Measurements from ENCODE around the gene PLXNB2.
"Not testable (repeated sequence)": the region's sequence is repeated elsewhere in the genome, so short reads cannot be mapped to it uniquely, and the experiment has no call there.

PLXNB2 gene, protein sequence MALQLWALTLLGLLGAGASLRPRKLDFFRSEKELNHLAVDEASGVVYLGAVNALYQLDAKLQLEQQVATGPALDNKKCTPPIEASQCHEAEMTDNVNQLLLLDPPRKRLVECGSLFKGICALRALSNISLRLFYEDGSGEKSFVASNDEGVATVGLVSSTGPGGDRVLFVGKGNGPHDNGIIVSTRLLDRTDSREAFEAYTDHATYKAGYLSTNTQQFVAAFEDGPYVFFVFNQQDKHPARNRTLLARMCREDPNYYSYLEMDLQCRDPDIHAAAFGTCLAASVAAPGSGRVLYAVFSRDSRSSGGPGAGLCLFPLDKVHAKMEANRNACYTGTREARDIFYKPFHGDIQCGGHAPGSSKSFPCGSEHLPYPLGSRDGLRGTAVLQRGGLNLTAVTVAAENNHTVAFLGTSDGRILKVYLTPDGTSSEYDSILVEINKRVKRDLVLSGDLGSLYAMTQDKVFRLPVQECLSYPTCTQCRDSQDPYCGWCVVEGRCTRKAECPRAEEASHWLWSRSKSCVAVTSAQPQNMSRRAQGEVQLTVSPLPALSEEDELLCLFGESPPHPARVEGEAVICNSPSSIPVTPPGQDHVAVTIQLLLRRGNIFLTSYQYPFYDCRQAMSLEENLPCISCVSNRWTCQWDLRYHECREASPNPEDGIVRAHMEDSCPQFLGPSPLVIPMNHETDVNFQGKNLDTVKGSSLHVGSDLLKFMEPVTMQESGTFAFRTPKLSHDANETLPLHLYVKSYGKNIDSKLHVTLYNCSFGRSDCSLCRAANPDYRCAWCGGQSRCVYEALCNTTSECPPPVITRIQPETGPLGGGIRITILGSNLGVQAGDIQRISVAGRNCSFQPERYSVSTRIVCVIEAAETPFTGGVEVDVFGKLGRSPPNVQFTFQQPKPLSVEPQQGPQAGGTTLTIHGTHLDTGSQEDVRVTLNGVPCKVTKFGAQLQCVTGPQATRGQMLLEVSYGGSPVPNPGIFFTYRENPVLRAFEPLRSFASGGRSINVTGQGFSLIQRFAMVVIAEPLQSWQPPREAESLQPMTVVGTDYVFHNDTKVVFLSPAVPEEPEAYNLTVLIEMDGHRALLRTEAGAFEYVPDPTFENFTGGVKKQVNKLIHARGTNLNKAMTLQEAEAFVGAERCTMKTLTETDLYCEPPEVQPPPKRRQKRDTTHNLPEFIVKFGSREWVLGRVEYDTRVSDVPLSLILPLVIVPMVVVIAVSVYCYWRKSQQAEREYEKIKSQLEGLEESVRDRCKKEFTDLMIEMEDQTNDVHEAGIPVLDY (N-terminal part only)

DNA sequence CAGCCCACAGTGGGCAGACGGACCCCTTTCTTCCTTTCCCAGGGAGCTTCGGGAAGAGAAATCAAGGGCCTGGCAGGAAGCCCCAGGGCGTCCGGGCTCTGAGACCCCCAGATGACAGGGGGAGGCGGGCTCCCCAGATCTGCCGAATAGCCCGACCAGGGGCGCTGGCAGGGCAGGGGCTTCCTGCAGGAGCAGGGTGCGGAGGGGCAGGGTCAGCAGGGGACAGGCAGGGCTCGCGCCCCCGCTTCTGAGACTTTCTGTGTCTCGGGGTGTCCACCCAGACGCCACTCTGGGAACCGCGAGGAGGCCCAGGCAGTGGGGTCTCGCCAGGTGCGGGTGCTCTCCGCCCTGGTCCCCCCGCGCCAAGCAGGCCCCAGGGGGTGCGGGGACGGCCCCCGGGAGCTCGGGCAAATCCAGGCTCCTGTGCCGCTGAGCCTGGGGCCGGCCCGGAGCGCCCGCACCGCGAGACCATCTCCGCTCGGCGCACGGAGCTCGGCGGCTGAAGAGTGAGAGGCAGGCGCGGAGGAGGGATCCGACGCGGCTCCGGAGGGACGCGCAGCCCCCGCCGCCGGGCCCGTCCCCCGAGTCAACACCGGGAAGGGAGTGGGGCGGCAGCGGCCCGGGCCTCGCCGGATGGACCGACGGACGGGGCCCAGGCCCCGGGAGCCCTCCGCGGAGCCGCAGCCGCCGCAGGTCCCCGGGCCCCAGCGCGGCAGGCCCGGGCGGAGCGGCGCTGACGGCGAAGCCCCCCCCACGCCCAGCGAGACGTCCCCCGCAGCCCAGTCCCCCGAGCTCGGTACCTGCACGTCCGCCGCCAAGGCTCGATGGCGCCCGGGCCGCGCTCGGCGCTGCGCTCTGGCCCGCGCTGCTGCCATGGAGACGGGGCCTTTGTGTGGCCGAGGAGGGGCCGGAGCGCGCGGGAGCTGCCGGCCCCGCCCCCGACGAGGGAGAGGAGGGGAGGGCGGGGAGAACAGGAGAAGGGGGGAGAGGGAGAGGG lies at the start of gene PLXNB2:
TSS of gene PLXNB2 (minus strand) at position 894 of the 997 bp plus-strand sequence. CDS start 17,062 bp downstream, outside the sequence.
- DNase-seq: peak; percentile 87

DNA sequence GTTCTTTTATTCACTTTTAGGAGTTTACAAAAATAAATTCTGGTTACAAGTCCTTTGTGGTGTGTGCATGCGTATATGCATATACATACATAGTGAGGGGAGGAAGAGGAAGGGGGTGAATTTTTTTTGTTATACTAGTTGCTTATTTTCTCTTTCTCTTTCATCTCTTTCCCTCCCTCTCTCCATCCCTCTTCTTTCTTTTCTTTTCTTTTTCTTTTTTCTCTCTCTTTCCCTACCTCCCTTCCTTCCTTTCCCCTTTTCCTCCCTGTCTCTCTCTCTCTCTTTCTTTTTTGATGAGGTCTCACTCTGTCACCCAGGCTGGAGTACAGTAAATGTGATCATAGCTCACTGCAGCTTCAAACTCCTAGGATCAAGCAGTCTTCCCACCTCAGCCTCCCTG lies 49.8 kb upstream of the PLXNB2 start:
- no peak for DNase-seq

DNA sequence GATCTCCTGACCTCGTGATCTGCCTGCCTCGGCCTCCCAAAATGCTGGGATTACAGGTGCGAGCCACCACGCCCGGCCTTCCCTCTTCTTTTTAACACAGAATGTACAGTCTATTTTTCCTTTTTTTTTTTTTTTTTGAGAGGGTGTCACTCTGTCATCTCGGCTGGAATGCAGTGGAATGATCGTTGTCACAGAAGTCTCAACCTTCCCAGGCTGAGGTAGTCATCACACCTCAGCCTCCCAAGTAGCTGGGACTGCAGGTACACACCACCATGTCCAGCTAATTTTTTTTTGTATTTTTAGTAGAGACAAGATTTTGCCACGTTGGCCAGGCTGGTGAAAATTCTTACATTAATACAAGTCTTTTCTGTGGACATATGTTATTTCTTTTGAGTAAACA lies 48.7 kb upstream of the PLXNB2 start:
- no peak for DNase-seq

DNA sequence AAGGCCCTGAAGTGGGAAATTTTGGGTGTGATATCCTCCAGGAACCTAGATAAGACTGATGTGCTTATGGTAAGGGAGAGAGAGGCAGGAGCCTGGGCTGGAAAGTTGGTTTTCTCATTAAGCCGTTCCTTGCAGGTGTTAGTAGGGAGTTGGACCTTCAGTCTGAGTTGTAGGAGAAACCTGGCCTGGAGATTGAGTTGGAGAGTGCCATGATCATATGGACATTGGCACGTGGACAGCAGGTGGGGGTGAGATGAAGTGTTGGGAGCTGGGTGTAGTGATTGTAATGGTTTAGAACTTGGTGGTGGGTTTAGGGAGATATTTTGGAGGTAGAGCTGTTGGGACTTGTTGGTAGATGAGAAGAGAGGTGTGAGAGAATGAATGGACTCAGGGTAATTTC lies 40.6 kb upstream of the PLXNB2 start:
- no peak for DNase-seq

DNA sequence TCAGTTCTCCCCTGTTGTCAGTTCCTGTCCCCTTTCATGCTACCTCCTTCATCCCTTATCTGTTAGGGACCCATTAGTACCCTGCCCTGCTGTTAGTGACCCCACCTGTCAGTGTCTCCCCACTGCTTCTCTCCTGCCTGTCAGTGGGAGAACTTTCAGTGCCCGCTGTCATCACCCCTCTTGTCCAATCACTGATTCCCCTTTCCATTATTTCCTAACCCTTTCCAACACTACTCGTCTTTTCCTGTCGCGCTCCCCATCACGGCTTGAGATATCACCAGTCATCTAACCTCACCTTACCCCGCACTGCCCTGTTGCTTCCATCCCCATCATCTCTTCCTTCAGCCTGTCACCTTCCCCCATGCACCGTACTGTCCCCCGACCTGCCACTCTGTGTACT lies 39.7 kb upstream of the PLXNB2 start:
- no peak for DNase-seq

DNA sequence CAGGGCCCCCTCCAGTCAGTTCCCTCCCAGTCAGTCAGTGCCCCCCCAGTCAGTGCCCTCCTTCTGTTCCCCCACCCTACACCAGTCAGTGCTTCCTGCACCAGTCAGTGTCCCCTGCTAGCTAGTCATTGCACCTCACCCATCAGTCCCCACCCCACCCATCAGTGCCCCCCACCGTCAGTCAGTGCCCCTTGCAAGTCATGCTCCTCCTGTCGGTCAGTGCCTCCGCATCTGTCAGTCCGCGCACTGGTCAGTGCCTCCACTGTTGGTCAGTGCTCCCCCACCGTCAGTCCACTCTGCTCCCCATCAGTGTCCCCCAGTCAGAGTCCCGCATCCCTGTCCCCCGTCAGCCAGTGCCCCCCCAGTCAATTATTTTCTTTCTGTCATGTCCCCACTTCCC lies 39.0 kb upstream of the PLXNB2 start:
- DNase-seq: no peak

DNA sequence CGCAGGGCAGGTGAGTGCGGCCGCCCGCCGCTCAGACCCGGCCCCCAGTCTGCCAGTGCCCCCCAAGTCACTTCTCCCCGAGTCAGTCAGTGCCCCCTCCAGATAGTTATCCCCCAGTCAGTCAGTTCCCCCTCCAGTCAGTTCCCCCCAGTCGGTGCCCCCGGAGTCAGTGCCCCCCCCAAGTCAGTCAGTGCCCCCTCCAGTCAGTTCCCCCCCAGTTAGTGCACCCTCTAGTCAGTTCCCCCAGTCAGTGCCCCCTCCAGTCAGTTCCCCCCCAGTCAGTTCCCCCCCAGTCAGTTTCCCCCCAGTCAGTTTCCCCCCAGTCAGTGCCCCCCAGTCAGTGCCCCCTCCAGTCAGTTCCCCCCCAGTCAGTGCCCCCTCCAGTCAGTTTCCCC lies 36.1 kb upstream of the PLXNB2 start:
- no peak for DNase-seq

DNA sequence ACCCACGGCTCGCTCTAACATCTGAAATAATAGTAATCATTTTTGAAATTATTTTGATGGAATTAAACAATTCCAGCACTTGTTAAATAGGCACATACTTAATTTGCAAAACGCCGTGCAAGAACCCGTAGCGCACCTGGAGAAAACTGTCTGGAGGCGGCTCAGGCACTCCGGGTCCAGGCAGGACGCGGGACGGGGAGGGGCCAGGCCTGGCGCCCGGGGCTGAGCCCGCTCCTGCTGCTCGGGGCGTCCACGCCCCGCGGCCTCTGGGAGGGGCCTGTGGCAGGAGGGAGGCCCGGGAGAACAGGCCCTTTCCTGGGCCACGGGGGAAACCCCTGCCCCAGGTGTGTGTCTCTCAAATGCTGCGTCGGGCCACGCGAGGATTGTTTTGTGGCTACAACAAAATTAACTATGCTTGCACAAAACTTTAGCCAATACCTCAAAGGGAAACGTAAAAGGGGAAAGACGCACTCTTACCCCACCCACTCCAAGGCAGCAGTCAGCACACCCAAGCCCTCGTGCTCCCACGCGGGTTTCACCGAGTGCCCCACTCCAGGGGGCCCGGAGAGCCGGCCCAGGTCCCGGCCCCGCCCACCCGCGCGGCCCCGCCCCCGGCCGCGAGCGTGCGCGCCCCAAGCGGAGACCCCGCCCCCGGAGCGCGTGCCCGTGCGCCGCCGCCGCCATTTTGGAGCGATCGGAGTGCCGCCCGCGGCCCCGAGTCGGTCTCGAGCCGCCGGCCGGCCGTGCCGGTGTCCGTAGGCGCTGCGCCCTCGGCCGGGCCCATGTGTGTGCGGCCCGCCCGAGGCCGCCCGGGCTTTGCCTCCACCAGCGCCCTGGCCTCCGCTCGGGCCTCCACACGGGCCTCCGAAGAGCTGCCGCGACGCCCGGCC lies 35.5 kb upstream of the PLXNB2 start, which contains the start of gene PPP6R2:
TSS of gene PPP6R2 (plus strand) at position 677 of the 890 bp plus-strand sequence. CDS start 50,582 bp downstream, outside the sequence.
- DNase-seq: peak; percentile 76

DNA sequence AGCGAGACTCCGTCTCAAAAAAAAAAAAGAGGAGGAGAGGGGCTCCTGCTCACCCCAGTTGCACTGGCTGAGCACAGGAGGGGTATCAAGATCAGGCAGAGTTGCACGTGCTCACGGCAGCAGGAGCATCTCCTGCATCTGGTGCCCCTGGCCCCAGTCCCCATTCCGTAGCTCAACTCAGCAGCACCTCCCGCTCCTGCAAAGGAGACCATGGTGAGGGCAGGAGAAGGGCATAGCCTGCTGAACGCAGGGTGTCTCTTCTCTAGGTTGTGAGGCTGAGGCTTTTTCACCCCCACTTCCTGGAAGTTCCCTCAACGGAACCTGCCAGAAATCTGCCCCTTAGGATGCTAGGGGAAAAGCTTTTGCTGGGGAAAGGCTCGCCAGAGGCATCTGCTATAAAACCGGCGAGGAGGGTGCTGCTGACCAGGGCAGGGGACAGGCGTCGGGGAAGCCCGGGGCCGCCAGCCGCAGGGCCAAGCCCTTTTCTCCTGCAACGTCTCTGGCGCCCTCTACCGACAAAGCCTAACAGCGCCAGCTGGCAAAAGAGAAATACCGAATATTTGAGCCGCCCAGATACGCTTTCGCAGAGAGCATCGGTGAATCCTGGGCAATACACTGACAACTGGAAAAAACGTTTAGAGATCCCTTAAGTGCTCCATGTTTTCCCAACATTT lies 34.7 kb upstream of the PLXNB2 start:
- peak; percentile 90 for DNase-seq

DNA sequence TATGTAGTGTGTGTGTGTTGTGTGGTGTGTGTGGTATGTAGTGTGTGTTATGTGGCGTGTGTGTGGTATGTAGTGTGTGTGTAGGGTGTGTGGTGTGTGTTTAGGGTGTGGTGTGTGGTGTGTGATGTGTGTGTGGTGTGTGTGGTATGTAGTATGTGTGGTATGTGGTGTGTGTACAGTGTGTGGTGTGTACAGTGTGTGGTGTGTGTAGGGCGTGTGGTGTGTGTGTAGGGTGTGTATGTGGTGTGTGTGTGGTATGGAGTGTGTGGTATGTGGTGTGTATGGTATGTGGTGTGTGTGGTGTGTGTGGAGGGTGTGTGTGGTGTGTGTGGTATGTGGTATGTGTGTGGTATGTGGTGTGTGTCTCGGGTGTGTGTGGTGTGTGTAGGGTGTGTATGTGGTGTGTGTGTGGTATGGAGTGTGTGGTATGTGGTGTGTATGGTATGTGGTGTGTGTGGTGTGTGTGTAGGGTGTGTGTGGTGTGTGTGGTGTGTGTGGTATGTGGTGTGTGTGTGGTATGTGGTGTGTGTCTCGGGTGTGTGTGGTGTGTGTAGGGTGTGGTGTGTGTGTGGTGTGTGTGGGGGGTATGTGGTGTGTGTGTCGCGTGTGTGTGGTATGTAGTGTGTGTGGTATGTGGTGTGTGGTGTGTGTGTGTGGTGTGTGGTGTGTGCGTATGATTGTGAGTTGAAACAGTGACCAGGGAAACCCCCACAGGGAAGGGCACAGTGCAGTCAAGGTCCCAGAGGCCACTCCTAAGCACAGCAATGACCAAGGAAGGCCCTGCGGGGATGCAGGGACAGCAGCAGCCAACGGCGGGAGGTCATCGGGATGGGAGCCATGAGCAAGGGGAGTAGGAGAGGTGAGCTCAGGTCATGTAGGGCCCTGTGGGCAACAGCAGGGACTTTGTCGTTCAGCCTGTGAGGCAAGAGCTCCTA lies 32.8 kb upstream of the PLXNB2 start:
- DNase-seq: no peak

DNA sequence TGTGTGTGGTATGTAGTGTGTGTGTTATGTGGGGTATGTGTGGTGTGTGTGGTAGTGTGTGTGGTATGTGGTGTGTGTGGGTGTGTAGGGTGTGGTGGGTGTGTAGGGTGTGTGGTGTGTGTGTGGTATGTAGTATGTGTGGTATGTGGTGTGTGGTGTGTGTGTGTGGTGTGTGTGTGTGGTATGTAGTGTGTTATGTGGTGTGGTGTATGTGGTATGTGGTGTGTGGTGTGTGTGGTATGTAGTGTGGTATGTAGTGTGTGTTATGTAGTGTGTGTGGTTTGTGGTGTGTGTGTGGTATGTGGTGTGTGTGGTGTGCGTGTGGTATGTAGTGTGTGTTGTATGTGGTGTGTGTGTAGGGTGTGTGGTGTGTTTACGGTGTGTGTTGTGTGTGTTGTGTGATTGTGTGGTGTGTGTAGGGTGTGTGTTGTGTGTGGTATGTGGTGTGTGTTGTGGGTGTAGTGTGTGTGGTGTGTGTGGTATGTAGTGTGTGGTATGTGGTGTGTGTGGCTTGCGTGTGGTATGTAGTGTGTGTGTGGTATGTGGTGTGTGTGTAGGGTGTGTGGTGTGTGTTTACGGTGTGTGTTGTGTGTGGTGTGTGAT lies 31.5 kb upstream of the PLXNB2 start:
- no peak for DNase-seq

DNA sequence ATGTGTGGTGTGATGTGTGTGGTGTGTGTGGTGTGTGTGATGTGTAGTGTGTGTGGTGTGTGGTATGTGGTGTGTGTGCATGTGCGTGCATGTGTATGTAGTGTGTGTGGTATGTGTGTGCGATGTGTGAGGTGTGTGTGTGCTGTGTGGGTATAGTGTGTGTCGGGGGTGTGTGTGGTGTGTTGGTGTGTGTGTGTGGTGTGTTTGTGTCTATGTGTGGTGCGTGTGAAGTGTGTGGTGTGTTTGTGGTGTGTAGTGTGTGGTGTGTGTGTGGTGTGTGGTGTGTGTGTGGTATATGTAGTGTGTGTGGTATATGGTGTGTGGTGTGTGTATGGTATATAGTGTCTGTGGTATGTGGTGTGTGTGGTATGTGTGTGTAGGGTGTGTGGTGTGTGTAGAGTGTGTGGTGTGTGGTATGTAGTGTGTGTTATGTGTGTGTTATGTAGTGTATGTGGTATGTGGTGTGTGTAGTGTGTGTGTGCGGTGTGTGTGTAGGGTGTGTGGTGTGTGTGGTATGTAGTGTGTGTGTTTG lies 30.7 kb upstream of the PLXNB2 start:
- DNase-seq: no peak

DNA sequence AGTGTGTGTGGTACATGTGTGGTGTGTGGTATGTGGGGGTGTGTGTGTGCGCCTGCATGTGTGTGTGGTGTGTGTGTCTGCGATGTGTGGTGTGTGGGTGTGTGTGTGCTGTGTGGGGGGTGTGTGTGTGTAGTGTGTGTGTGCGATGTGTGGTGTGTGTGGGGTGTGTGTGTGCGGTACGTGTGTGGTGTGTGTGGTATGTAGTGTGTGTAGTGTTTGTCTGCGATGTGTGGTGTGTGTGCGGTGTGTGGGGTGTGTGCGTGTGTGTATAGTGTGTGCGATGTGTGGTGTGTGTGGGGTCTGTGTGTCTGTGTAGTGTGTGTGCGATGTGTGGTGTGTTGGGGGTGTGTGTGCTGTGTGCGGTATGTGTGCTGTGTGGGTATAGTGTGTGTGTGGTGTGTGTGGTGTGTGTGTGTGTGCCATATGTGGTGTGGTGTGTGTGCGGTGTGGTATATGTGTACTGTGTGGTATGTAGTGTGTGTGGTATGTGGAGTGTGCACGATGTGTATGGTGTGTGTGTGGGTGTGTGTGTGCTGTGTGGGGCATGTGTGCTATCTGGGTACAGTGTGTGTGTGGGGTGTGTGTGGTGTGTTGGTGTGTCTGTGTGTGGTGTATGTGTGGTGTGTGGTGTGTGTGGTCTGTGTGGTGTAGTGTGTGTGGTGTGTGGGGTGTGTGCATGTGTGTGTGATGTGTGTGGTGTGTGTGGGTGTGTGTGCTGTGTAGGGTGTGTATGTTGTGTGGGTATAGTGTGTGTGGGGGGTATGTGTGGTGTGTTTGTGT lies 30.0 kb upstream of the PLXNB2 start:
- no peak for DNase-seq

DNA sequence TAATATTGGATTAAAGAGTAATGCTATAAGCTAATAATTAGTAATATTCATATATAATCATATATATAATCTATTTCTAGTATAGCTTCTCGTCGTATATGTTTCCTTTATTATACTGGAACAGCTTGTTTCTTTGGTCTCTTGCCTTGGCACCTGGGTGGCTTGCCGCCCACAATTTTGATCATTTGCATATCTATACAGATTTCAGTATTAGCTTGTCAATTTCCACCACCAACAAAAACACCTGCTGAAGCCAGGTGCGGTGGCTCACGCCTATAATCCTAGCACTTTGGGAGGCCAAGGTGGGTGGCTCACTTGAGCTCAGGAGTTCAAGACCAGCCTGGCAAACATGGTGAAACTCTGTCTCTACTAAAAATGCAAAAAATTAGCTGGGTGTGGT lies 27.0 kb upstream of the PLXNB2 start:
- DNase-seq: not testable (repeated sequence)

DNA sequence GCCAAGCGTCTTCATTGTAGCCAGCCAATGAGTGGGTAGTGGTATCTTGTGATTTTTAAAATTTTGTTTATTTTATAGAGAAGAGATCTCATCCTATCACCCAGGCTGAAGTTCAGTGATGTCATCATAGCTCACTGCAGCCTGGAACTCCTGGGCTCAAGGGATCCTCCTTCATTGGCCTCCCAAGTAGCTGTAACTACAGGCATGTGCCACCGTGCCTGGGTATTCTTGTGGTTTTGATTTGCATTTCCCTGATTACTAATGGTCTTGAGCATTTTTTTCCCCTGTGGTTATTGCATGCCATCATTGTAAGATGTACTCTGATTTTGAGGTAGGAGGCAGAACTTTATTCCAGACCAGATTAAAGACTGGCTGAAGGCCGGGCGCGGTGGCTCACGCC lies 21.8 kb upstream of the PLXNB2 start:
- DNase-seq: no peak

DNA sequence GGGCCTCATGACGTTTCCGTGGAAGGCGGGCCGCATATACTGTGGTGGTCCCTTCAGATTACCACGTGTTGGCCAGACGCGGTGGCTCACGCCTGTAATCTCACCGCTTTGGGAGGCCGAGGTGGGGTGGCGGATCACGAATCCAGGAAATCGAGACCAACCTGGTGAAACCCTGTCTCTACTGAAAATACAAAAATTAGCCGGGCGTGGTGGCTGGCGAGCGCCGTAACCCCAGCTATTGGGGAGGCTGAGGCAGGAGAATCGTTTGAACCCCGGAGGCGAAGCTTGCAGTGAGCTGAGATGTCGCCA lies 20.2 kb upstream of the PLXNB2 start:
- DNase-seq: no peak

DNA sequence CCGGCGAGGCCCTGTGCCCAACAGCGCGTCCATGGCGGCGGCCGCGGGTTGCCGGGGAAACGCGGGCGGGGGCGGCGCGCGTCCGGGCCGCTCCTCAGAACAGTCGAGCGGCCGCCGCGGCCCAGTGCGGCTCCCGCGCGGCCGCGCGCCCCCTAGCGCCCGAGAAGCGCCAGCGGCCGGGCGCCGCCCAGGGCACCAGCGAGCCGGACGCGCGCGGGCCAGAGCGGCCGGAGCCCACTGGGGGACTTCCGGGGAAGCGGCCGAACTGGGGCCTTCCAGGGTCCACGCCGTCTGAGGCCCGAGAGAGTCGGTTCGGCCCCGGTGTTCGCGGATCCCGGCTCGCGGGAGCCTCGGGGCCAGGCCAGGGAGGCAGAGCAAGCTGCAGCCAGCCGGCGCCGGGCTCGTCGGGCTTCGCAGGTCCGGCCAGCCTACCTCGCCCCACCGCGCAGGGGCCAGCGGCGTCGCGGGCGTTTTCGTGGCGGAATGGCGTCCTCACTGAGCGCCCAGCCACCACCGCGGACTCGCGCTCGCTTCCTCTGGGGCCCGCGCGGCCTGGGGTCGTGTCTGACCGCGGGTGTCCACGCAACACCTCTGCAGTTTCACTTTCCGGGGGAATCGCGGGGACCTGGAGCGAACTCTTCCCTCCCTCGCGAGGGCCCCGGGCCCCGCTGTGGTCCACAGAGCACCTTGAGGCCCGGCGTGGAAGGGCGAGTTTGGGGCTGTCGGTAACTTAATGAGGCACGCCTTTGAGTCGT lies 19.7 kb upstream of the PLXNB2 start, which contains the start of gene DENND6B:
TSS of gene DENND6B (minus strand) at position 57 of the 755 bp plus-strand sequence. CDS start at position 33, 24 bp downstream.
- DNase-seq: peak; percentile 89

Measured in midbrain (tissue), 1 donor.